NCI-H1436 (cell line): ENCODE measurements around the gene COL1A2.

Source experiments
- DNase-seq: peaks from one replicate; lab custom pipeline; 2025; lab: John Stamatoyannopoulos, UW

Gene COL1A2

GRCh38 chr7:94384315-94384714 lies 10.4 kb upstream of the COL1A2 start:
- DNase-seq = no peak

- DNase-seq = no peak
These were observed 8.3 kb upstream of the COL1A2 start for GRCh38 chr7:94386416-94386815.

GRCh38 chr7:94388540-94388939 lies 6.2 kb upstream of the COL1A2 start:
- DNase-seq = no peak

GRCh38 chr7:94389381-94389780 lies 5.3 kb upstream of the COL1A2 start:
- DNase-seq = no peak

- DNase-seq = no peak
These were observed 2.8 kb upstream of the COL1A2 start for GRCh38 chr7:94391726-94392392.

GRCh38 chr7:94392393-94392786 lies 2.3 kb upstream of the COL1A2 start:
- no peak for DNase-seq

GRCh38 chr7:94393246-94394108 lies 1.2 kb upstream of the COL1A2 start:
- no peak for DNase-seq

GRCh38 chr7:94394109-94394436 lies 622 bp upstream of the COL1A2 start:
- DNase-seq = no peak

- DNase-seq = peak; percentile 27
These were observed 694 bp downstream of the COL1A2 start for GRCh38 chr7:94395141-94396036.

- DNase-seq = no peak
These were observed 1.3 kb downstream of the COL1A2 start for GRCh38 chr7:94396037-94396431.

GRCh38 chr7:94396596-94396995 lies 1.9 kb downstream of the COL1A2 start:
- DNase-seq = no peak

- DNase-seq = no peak
These were observed 3.0 kb downstream of the COL1A2 start for GRCh38 chr7:94397722-94398121.

GRCh38 chr7:94398841-94399240 lies 4.1 kb downstream of the COL1A2 start:
- DNase-seq = no peak

GRCh38 chr7:94400022-94400421 lies 5.3 kb downstream of the COL1A2 start:
- DNase-seq = no peak

GRCh38 chr7:94400643-94401427 lies 6.1 kb downstream of the COL1A2 start:
- DNase-seq = no peak

GRCh38 chr7:94401428-94401814 lies 6.7 kb downstream of the COL1A2 start:
- no peak for DNase-seq

GRCh38 chr7:94403546-94403945 lies 8.9 kb downstream of the COL1A2 start:
- no peak for DNase-seq

GRCh38 chr7:94405506-94405905 lies 10.8 kb downstream of the COL1A2 start:
- no peak for DNase-seq

- no peak for DNase-seq
These were observed 12.0 kb downstream of the COL1A2 start for GRCh38 chr7:94406696-94407095.

GRCh38 chr7:94409200-94409948 lies 14.7 kb downstream of the COL1A2 start:
- no peak for DNase-seq
